ENCODE measurements around the gene ACE. TPM values are rescaled to one million over a fixed set of nuclear protein-coding genes. Genes with fewer than 3 reads are reported as not detected.

ACE gene
- total RNA-seq, 1 experiment from 2014 or later: 5.4 TPM

DNA sequence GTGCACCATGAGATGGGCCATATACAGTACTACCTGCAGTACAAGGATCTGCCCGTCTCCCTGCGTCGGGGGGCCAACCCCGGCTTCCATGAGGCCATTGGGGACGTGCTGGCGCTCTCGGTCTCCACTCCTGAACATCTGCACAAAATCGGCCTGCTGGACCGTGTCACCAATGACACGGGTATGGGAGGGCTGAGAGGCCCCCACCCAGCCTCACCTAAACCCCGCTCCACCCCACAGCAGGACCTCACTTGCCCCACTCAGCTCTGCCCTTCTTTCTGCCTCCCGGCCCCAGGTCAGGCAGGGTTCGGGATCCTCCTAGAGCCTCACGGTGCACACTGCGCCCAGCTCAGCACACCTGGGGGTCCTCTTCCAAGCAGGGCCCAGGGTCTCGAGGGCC, 5.6 kb downstream of the ACE start:
- Histone ChIP-seq H2BK12ac (ENCODE audit: insufficient read length, low read depth, low read length) (no peak overlapping the region), H2AFZ (ENCODE audit: low read length) (no peak overlapping the region), H3K79me1 (ENCODE audit: insufficient read depth, low read depth, low read length, poor library complexity, severe bottlenecking) (no peaks in the 10 kb centered on the region), H2BK5ac (ENCODE audit: insufficient read length, low read length) (no peak overlapping the region), H3K56ac (ENCODE audit: insufficient read length, low read depth, low read length) (no peak overlapping the region), H4K91ac (ENCODE audit: insufficient read length, low read depth, low read length) (no peak overlapping the region), H4K8ac (replicated peaks; ENCODE audit: insufficient read length, low read depth, low read length) (no peak overlapping the region), H3K79me2 (ENCODE audit: insufficient read depth, low read length) (no peaks in the 10 kb centered on the region), H2BK15ac (ENCODE audit: low read depth, low read length) (no peak overlapping the region), H3K9ac (ENCODE audit: extremely low read depth, insufficient read length, low read length) (no peak overlapping the region), H3K4me2 (ENCODE audit: insufficient read depth, insufficient read length, low read length) (no peak overlapping the region), H3K4ac (ENCODE audit: low read depth, low read length) (no peak overlapping the region), H2AK5ac (ENCODE audit: insufficient read length, low read length) (no peak overlapping the region), H3K4me1 (ENCODE audit: insufficient read depth, low read length) (no peaks in the 10 kb centered on the region), H3K14ac (ENCODE audit: insufficient read depth, low read length) (no peak overlapping the region), H3K18ac (ENCODE audit: insufficient read length, low read depth, low read length) (no peak overlapping the region), H4K5ac (ENCODE audit: insufficient read length, low read depth, low read length) (no peak overlapping the region), H3T11ph (ENCODE audit: low read length) (no peak overlapping the region), H3K27ac (ENCODE audit: insufficient read length, low read depth, low read length) (no peak overlapping the region), H4K20me1 (ENCODE audit: control insufficient read depth, insufficient read depth, insufficient read length) (no peaks in the 10 kb centered on the region), H2BK120ac (ENCODE audit: low read depth, low read length, poor library complexity, severe bottlenecking) (no peak overlapping the region), H3K9me3 (ENCODE audit: control insufficient read depth, low read depth, low read length) (no peaks in the 10 kb centered on the region), H3K23me2 (ENCODE audit: insufficient read length, low read depth, low read length, poor library complexity, severe bottlenecking) (peaks cover 4% of the 10 kb centered on the region), H3K23ac (ENCODE audit: insufficient read length, low read depth, low read length) (no peak overlapping the region), H2BK20ac (ENCODE audit: low read depth, low read length, poor library complexity, severe bottlenecking) (no peak overlapping the region), H3K27me3 (ENCODE audit: insufficient read depth, low read length) (no peaks in the 10 kb centered on the region; the same call in 1 of the 2 replicates)
- Mint-ChIP-seq H3K27me3 (ENCODE audit: low read depth) (peaks cover 16% of the 10 kb centered on the region), H3K36me3 (ENCODE audit: insufficient read depth in 1 of 3, low read depth in 3 of 3) (no peaks in the 10 kb centered on the region), H3K4me1 (peaks cover 10 to 21% of the 10 kb centered on the region in 2 experiments), H3K4me3 (no peak overlapping the region), H3K9me3 (no peaks in the 10 kb centered on the region), H3K27ac (peak overlapping the region in 2 of 3 experiments; percentile 13 to 68; a peak in 2 of 7 replicates)
- TF ChIP-seq, protein P1, sequence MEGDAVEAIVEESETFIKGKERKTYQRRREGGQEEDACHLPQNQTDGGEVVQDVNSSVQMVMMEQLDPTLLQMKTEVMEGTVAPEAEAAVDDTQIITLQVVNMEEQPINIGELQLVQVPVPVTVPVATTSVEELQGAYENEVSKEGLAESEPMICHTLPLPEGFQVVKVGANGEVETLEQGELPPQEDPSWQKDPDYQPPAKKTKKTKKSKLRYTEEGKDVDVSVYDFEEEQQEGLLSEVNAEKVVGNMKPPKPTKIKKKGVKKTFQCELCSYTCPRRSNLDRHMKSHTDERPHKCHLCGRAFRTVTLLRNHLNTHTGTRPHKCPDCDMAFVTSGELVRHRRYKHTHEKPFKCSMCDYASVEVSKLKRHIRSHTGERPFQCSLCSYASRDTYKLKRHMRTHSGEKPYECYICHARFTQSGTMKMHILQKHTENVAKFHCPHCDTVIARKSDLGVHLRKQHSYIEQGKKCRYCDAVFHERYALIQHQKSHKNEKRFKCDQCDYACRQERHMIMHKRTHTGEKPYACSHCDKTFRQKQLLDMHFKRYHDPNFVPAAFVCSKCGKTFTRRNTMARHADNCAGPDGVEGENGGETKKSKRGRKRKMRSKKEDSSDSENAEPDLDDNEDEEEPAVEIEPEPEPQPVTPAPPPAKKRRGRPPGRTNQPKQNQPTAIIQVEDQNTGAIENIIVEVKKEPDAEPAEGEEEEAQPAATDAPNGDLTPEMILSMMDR (conservative IDR thresholded peaks at IDR 0.05): no peak
- no peak for DNase-seq
- no CpG with 5 or more reads among the region's 16 CpGs for WGBS (ENCODE audit: extremely low coverage, insufficient read length, low lambda C conversion rate)

All from H9 (cell line).